Stimulated activated naive B cell treated with anti-CD40 and anti-IgM and Interleukin-4, amounts not matched to agents 10 μg/mL and 1 μg/mL and 100 μg/mL, for 72 hours (primary cell): ENCODE data around the gene BCL11A.
A peak's percentile ranks its signal among the peaks of the same experiment; 100 is the strongest.

ENCODE experiments used
- ATAC-seq, 2 donors: fragments of 150-1000 bp; cut with Tn5 transposase; replicated peaks; 2 replicates each; pipeline ENCODE4 v1.10.0; 2021; ENCODE audit warnings: moderate library complexity in 1 of 2
- DNase-seq: peaks from one replicate; pipeline ENCODE4 v3.0.0; 2021
- H3K27ac Mint-ChIP-seq: one replicate; pipeline ENCODE4 v1.8.0; 2022; ENCODE audit warnings: mild to moderate bottlenecking, mixed read lengths
- H3K27me3 Mint-ChIP-seq, 2 donors: one replicate each; pipeline ENCODE4 v1.8.0; 2022; ENCODE audit warnings: mixed read lengths in 2 of 2
- H3K36me3 Mint-ChIP-seq, 2 donors: one replicate each; pipeline ENCODE4 v1.8.0; 2022; ENCODE audit warnings: mixed read lengths in 2 of 2, mild to moderate bottlenecking in 1 of 2
- H3K4me1 Mint-ChIP-seq, 2 donors: one replicate each; pipeline ENCODE4 v1.8.0; 2022; ENCODE audit warnings: mixed read lengths in 2 of 2, mild to moderate bottlenecking in 1 of 2
- H3K4me3 Mint-ChIP-seq, 2 donors: one replicate each; pipeline ENCODE4 v1.8.0; 2022; ENCODE audit warnings: mild to moderate bottlenecking in 2 of 2, mixed read lengths in 2 of 2, moderate library complexity in 1 of 2
- H3K9me3 Mint-ChIP-seq, 2 donors: one replicate each; pipeline ENCODE4 v1.8.0; 2022; ENCODE audit warnings: mixed read lengths in 2 of 2, mild to moderate bottlenecking in 1 of 2

BCL11A gene

DNA sequence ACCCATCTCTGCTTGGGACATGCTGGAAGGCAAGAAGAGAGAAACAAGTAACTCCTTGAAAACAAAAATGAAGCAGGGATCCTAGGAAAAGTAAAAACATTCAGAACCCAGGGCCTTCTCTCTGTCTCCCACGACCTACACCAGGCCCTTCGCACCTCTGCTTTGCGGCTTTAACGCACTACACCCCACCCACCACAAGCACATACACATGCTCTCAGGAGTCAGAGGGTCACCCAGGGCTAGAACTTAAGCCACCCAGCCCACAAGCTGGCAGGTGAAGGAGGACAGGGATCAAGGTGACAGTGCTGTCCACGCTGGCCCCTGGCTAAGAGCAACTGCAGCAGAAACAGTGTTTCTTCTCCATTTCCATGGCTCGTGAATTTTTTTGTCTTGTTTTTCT lies 72.2 kb downstream of the BCL11A start:
- Mint-ChIP-seq H3K27me3 (no peaks in the 10 kb centered on the region), H3K9me3 (no peaks in the 10 kb centered on the region), H3K4me3 (peak overlapping the region; percentile 60 to 67), H3K36me3 (peaks cover 64 to 69% of the 10 kb centered on the region in 2 donors), H3K27ac (peak overlapping the region; percentile 94), H3K4me1 (peaks cover 78 to 99% of the 10 kb centered on the region in 2 donors)
- no peak for DNase-seq
- ATAC-seq, result no peak

DNA sequence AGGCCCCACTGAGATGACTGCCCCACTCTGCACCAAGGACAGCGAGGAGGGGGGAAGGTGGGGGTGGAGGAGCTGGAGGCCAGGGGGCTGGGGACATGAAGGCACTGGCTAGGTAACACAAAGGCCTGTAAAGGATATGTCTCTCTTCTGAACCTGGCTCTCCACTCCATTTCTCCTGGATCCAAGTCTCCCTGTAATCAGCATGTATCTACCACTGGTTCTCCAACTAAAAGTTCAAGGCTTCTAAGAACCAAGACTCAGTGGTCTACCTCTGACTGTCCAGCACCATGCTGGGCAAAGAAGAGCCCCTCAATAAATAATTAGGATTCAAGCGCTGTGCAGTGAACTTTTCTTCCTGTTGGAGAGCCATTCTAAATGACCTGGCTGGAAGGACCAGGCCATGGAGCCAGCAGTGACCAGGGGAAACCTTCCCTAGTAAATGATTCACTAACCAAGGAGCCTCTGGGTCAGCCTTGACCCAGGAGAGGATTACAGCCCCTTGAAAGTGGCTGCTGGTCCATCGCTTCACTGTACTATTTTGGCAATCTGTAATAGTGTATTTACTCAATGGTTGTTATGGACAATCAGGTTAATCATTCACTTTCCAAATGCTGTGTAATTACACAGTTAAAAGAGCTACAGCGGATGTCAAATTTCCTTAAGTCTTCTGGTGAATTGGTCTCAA lies 73.2 kb downstream of the BCL11A start:
- ATAC-seq, result no peak
- Mint-ChIP-seq H3K4me3 (peak overlapping the region in 1 of 2 donors; percentile 60), H3K4me1 (peaks cover 80 to 99% of the 10 kb centered on the region in 2 donors), H3K9me3 (peaks cover 0 to 3% of the 10 kb centered on the region in 2 donors), H3K27me3 (no peaks in the 10 kb centered on the region), H3K27ac (peak overlapping the region; percentile 94), H3K36me3 (peaks cover 64 to 70% of the 10 kb centered on the region in 2 donors)
- DNase-seq, result no peak

DNA sequence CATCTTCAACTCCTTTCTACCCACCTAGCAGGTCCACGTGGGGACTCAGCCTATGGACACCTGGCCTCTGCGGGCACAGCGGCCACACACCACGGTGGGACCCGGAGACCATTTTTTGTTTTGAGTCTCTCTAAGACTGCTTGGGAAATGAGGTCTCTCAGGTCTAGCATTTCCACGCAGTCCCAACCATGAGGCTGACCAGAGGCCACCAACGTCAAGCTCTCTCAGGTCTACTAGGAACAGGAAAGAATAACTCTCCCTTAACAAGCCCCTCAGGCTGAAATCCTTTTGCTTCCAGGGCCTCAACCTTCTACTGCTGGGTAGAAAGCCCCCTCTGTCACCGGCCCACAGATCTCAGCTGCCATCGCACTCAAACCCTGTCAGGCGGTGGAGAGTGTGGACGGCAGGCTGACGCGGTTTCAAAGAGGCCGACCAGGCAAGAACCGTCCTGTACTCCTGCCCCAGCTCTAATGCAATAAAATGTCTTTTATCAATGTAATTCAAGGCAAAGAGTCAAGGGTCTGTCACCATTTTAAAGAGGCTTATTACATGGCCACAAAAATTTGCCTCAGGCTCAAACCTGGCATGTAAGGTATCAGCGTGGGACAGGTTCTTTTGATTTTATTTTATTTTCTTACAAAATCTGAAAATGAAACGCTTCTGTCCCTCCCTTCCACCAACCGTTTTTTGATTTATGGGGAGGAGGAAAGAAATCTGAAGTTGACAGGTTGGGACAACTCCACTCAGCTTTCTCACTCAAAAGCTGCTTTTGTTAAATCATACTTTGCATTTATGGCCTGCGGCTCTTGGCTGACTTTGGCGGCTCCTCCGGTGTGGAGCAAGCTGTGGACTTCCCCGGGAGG lies 74.0 kb downstream of the BCL11A start:
- Mint-ChIP-seq H3K27ac (peak overlapping the region; percentile 94), H3K4me3 (peak overlapping the region; percentile 33 to 59), H3K4me1 (peaks cover 80 to 99% of the 10 kb centered on the region in 2 donors), H3K27me3 (no peaks in the 10 kb centered on the region), H3K9me3 (peaks cover 4% of the 10 kb centered on the region in 2 donors), H3K36me3 (peaks cover 70 to 78% of the 10 kb centered on the region in 2 donors)
- ATAC-seq (no peak), DNase-seq (no peak)

DNA sequence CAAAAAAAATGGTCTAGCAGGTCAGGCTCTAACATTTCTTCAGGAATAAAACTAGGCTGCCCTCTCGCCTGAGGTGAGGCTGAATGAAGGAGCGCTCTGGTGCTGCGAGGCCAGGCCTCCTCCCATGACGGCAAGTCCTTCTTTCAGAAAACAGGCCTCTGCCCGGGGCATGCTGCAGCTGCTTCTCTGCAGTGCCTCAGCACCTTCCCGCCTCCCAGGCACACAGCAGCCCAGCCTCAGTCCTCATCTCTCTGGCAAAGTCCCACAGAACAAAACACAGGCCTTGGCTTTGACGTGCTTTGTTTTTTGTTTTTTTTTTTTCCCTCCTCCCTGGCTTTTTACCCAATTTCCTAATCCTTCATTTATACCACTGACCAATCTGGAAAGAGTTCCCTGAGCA lies 74.8 kb downstream of the BCL11A start:
- Mint-ChIP-seq H3K27me3 (no peaks in the 10 kb centered on the region), H3K9me3 (peaks cover 4% of the 10 kb centered on the region in 2 donors), H3K4me1 (peaks cover 78 to 99% of the 10 kb centered on the region in 2 donors), H3K4me3 (peak overlapping the region; percentile 33 to 59), H3K27ac (peak overlapping the region; percentile 94), H3K36me3 (peaks cover 71 to 75% of the 10 kb centered on the region in 2 donors)
- ATAC-seq (no peak), DNase-seq (no peak)

DNA sequence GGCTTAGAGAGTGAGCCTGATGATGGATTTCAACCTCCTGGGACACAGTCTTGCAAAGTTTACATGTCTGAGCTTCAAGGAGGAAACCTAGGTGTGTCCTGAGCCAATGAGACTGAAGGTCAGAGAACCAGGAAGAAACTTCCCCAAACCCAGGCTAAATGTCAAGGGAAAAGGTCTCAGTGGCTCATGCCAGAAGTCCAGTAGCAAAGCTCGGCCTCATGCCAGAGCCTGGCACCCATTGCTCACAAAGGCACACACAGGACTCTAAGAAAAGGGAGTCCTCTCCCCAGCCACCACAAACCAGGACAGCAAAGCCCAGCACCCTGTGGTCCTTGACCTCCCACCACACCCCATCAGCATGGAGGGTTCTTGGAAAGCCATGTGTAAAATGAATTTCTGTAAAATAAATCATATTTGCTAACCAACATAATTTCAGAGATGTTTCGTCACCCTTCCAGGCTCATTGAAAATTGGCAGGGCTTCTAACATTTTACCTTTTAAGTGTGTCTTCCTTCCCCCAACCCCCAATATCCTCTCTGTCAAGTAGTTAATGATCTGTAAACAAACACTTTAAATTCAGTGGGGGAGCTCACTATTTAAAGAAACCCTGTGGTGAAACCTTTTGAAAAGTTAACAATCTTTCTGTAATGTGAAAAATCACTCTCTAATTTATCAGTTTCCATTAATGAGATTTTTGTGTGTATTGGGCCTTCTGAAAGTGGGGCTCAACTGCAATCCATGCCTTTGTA lies 77.1 kb downstream of the BCL11A start:
- peaks cover 63 to 71% of the 10 kb centered on the region in 2 donors for H3K36me3 Mint-ChIP-seq
- H3K27ac Mint-ChIP-seq, result peak overlapping the region; percentile 94
- peak; percentile 55 to 69 for ATAC-seq

DNA sequence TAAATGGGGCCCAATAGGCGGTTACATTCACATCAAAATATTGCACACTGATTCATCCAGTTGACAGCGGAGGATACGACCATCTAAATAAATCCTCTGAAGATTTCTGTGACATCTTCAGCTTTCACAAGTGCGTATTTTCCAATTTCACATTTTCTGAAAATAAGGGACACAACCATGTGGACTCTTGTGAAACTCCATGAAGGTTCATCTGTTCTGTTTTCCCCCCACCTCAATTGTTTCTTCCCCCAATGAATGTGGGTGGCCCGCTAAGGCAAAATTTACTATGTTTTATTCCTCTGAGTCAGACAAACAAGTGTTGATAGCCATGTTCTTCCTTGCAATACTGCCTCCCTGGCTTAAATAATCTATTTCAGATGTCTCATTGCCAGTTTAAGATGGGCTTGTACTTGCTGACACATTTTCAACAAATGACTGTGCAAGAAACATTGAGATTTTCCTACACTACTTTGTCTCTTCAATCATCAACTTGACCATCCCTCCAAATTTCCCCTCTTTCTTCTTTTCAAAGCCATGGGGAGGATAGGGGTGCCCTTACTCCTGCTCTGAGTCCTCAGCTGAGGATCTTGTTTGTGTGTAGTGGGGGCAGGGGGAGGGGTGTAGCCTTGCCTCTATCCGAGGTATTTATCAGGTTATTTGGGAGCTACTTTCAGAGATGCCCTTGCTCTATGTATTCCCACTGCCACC lies 78.2 kb downstream of the BCL11A start:
- ATAC-seq (peak in 1 of 2 donors; percentile 51), DNase-seq (no peak)
- Mint-ChIP-seq H3K27me3 (no peaks in the 10 kb centered on the region), H3K9me3 (peaks cover 4% of the 10 kb centered on the region in 2 donors), H3K4me3 (peak overlapping the region in 1 of 2 donors; percentile 22), H3K27ac (peak overlapping the region; percentile 94), H3K4me1 (peaks cover 67 to 96% of the 10 kb centered on the region in 2 donors), H3K36me3 (peaks cover 63 to 70% of the 10 kb centered on the region in 2 donors)

More for the DNA sequence above, 77.1 kb downstream of the BCL11A start:
- DNase-seq, result no peak
- Mint-ChIP-seq H3K9me3 (peaks cover 4% of the 10 kb centered on the region in 2 donors), H3K4me1 (peaks cover 76 to 98% of the 10 kb centered on the region in 2 donors), H3K4me3 (peak overlapping the region; percentile 25 to 69), H3K27me3 (no peaks in the 10 kb centered on the region)

DNA sequence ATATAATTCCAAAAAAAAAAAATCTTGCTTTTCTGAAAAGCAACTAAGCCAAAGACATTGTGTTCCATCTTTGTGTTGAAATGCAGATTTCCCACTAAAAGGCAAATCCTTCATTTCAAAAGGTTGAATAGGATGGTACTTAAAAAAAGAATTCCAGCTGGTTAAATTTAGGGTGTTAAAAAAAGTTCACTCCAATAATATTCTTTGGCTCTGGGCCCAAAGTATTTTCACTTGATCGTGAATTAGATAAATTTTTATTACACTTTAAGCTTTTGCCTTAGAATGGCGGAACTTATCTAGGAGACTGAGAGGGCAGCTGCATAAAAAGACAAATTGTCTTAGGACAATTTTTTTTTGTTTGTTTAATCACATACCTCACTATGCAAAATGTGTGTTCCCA lies 79.2 kb downstream of the BCL11A start:
- Mint-ChIP-seq H3K4me1 (peaks cover 73 to 96% of the 10 kb centered on the region in 2 donors), H3K27ac (peak overlapping the region; percentile 70), H3K4me3 (peak overlapping the region in 1 of 2 donors; percentile 25), H3K9me3 (peaks cover 4 to 5% of the 10 kb centered on the region in 2 donors), H3K36me3 (peaks cover 64 to 77% of the 10 kb centered on the region in 2 donors), H3K27me3 (no peaks in the 10 kb centered on the region)
- ATAC-seq (no peak), DNase-seq (no peak)

DNA sequence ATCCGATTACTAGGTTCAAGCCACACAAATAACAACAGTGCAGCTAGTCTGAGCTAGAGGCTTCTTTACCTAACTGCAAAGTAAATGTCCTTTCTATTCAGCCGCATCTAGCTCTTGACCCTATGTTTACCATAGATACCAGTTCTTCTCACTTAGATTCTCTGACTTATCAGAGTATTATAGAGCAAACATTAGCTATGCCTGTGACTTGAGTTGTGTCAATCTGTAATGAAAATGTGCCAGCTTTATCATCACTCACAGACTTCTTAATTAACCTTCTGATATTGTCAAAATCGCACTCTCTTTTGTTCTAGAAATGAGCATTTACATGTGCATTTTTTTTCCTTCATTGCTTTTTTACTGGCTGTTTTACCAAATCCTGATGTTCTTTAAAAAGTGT lies 79.9 kb downstream of the BCL11A start:
- Mint-ChIP-seq H3K36me3 (peaks cover 65 to 78% of the 10 kb centered on the region in 2 donors), H3K4me3 (no peak overlapping the region), H3K4me1 (peaks cover 70 to 96% of the 10 kb centered on the region in 2 donors), H3K27ac (peak overlapping the region; percentile 70), H3K9me3 (peaks cover 4 to 7% of the 10 kb centered on the region in 2 donors), H3K27me3 (no peaks in the 10 kb centered on the region)
- ATAC-seq (no peak), DNase-seq (no peak)

DNA sequence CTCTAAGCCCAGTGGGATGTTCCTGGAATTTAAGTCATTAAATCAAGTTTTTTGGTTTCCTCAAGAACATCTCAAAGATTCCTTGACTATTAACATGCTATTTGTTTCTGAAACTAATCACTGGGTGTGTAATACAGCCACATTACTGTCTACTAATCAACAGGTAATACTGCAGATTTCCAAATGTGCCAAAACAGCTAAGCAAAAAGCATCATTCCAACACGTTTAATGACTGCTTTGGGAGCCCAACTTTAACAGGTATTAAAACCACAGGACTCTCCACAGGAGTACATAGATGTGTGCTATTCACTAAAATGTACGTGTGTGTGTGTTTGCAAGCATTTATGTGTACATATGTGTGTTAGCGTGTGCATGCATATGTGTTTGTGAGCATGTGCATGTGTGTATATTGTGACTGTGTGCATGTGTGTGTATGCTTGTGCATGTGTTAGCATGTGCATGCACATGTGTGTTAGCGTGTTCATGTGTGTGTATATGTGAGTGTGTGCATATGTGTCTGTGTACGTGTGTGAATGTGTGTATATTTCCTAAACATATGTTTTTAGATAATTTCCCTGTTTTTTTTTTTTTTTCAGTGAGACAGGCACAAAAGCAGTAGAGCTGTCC lies 80.7 kb downstream of the BCL11A start:
- peaks cover 67 to 81% of the 10 kb centered on the region in 2 donors for H3K36me3 Mint-ChIP-seq
- no peaks in the 10 kb centered on the region for H3K27me3 Mint-ChIP-seq
- peaks cover 7% of the 10 kb centered on the region in 2 donors for H3K9me3 Mint-ChIP-seq
- no peak for ATAC-seq
- no peak for DNase-seq
- no peak overlapping the region for H3K27ac Mint-ChIP-seq
- no peak overlapping the region for H3K4me3 Mint-ChIP-seq
- H3K4me1 Mint-ChIP-seq, result peaks cover 69 to 93% of the 10 kb centered on the region in 2 donors

DNA sequence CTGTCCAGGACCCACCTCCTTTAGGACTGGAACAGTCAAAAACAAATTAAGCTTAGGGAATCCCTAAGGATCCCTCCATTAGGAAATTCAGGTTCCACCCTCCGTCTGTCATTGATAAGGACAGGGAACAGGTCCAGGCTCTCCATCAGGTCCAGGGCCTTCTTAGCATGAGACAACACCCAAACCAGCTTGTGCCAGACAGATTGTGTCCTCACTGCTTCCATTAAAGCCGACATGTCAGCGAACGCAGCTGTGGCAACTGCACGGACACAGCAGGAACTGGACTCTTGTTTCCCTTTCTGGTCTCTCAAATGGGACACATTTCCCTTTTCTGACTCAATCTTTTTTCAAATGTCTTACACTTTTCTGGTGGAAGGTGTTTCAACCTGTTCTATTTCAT lies 81.4 kb downstream of the BCL11A start:
- H3K27ac Mint-ChIP-seq, result peak overlapping the region; percentile 91
- no peak for ATAC-seq
- peaks cover 61 to 78% of the 10 kb centered on the region in 2 donors for H3K36me3 Mint-ChIP-seq
- H3K4me1 Mint-ChIP-seq, result peaks cover 64 to 86% of the 10 kb centered on the region in 2 donors
- H3K27me3 Mint-ChIP-seq, result no peaks in the 10 kb centered on the region
- H3K4me3 Mint-ChIP-seq, result no peak overlapping the region
- DNase-seq, result no peak
- peaks cover 7% of the 10 kb centered on the region in 2 donors for H3K9me3 Mint-ChIP-seq

DNA sequence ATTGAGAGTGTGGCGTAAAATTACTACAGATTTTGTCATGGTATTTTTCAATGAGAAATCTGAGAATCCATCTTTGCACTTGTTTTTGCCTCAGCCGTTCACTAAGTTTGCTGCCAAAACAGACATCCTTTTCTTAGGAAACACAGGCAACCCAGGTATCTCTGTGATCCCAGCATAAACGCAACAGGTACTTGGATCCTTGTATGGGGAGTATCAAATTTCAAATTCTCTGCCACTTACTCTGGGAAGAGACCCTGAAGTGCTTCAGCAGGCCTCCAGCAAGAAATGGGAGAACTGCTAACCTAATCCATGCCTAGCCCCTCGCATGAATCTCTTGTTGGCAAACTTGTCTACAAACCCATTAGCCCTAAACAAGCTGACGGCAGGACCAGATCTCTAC lies 83.1 kb downstream of the BCL11A start:
- H3K9me3 Mint-ChIP-seq, result peaks cover 5 to 7% of the 10 kb centered on the region in 2 donors

DNA sequence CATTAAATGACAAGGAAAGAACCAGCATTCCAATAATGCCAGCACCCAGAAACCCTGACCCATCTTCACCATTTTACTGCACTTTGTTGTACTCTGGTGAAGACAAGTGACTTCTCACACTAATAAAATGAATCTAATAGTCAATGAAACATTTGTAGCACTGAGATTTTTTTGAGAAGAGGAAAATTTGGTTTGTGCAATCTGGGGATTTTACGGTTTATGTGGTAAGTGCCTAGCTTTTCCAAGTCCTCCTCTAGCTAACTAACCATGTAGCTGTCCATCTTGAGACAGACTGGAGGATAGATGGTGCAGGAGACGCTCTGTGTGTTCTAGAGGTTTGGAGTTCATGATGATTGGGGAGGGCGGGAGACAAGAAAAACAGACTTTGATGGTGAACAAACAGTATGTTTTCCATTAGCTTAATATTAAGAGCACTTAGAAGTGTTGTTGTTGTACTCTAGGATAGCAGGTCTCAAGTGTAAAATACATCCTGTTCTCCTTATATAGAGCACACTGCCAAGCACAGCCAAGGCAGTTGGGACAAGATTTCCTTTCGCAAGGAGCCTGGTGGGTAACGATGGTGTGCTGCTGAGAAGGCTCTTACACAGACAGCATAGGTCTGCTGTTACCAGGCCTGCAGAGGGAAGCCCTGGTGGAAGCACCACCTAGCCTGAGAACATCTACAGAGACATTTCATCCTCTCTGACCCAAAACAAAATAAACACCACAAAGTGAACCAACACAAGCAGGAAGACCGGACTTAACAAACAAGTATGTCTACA lies 83.7 kb downstream of the BCL11A start:
- no peaks in the 10 kb centered on the region for H3K27me3 Mint-ChIP-seq
- DNase-seq (no peak), ATAC-seq (no peak)
- H3K4me1 Mint-ChIP-seq, result peaks cover 55 to 78% of the 10 kb centered on the region in 2 donors
- peaks cover 52 to 65% of the 10 kb centered on the region in 2 donors for H3K36me3 Mint-ChIP-seq
- H3K27ac Mint-ChIP-seq, result peak overlapping the region; percentile 91
- no peak overlapping the region for H3K4me3 Mint-ChIP-seq
- H3K9me3 Mint-ChIP-seq, result peaks cover 3 to 5% of the 10 kb centered on the region in 2 donors

More for the DNA sequence above, 83.1 kb downstream of the BCL11A start:
- H3K4me3 Mint-ChIP-seq, result no peak overlapping the region
- DNase-seq (no peak), ATAC-seq (no peak)
- no peaks in the 10 kb centered on the region for H3K27me3 Mint-ChIP-seq
- peaks cover 56 to 71% of the 10 kb centered on the region in 2 donors for H3K36me3 Mint-ChIP-seq
- H3K27ac Mint-ChIP-seq, result peak overlapping the region; percentile 91
- H3K4me1 Mint-ChIP-seq, result peaks cover 57 to 84% of the 10 kb centered on the region in 2 donors
